GM23338 (cell line): Measurements from ENCODE around the gene PASK. TPM values are rescaled to one million over a fixed set of nuclear protein-coding genes. Genes with fewer than 3 reads are reported as not detected.

Experiments
- ATAC-seq: fragments of 200-7000 bp; cut with Tn5 transposase; 3 replicates; pipeline ENCODE4 v1.9.1; 2020
- DNase-seq: peaks from one replicate; pipeline ENCODE4 v3.0.0-alpha.2; 2015; ENCODE audit warnings: low spot score
- H2AFZ ChIP-seq: fragments of 200-600 bp; sonication (generic); 2 replicates; pipeline ENCODE4 v1.8.0; 2016; ENCODE audit warnings: antibody characterized with exemption, mild to moderate bottlenecking, moderate library complexity
- H3F3A ChIP-seq: fragments of 200-600 bp; sonication (generic); replicated peaks from 2 replicates; pipeline ENCODE4 v1.8.0; 2017; ENCODE audit warnings: antibody characterized with exemption, mixed run types, low read depth
- H3K27ac ChIP-seq: fragments of 200-600 bp; sonication (generic); 2 replicates; pipeline ENCODE4 v1.6.1; 2016; ENCODE audit warnings: low read depth
- H3K27me3 ChIP-seq: fragments of 200-600 bp; sonication (generic); 2 replicates; pipeline ENCODE4 v1.8.0; 2016; ENCODE audit warnings: mild to moderate bottlenecking, mixed run types, moderate library complexity; ENCODE audit not compliant: insufficient read depth
- H3K36me3 ChIP-seq: fragments of 200-600 bp; sonication (generic); 2 replicates; pipeline ENCODE4 v1.8.0; 2016; ENCODE audit warnings: mild to moderate bottlenecking; ENCODE audit not compliant: insufficient read depth
- H3K4me1 ChIP-seq: fragments of 200-600 bp; sonication (generic); 2 replicates; pipeline ENCODE4 v1.8.0; 2016; ENCODE audit warnings: mild to moderate bottlenecking, moderate library complexity; ENCODE audit not compliant: insufficient read depth
- H3K4me2 ChIP-seq: fragments of 200-600 bp; sonication (generic); 2 replicates; pipeline ENCODE4 v1.7.1; 2017; ENCODE audit warnings: mixed run types
- H3K4me3 ChIP-seq: fragments of 200-600 bp; sonication (generic); 2 replicates; pipeline ENCODE4 v1.6.1; 2016; ENCODE audit warnings: mixed run types
- H3K79me2 ChIP-seq: fragments of 200-600 bp; sonication (generic); replicated peaks from 2 replicates; pipeline ENCODE4 v1.8.0; 2017; ENCODE audit warnings: mild to moderate bottlenecking; ENCODE audit not compliant: insufficient read depth
- H3K9me2 ChIP-seq: fragments of 200-600 bp; sonication (generic); 2 replicates; pipeline ENCODE4 v1.8.0; 2017; ENCODE audit not compliant: insufficient read depth
- H4K20me1 ChIP-seq: fragments of 200-600 bp; sonication (generic); replicated peaks from 2 replicates; pipeline ENCODE4 v1.8.0; 2017; ENCODE audit warnings: mild to moderate bottlenecking; ENCODE audit not compliant: insufficient read depth
- H3K27ac Mint-ChIP-seq: 2 replicates; pipeline ENCODE4 v1.8.0; 2020; ENCODE audit warnings: inconsistent platforms, mild to moderate bottlenecking, moderate library complexity, mixed read lengths
- H3K27me3 Mint-ChIP-seq: 3 replicates; pipeline ENCODE4 v1.8.0; 2022; ENCODE audit warnings: low read depth, mild to moderate bottlenecking, moderate library complexity, mixed read lengths, inconsistent platforms; ENCODE audit not compliant: insufficient read depth, poor library complexity
- H3K36me3 Mint-ChIP-seq: 3 replicates; pipeline ENCODE4 v1.8.0; 2021; ENCODE audit warnings: low read depth, mild to moderate bottlenecking, inconsistent platforms, moderate library complexity, mixed read lengths
- H3K4me1 Mint-ChIP-seq: 3 replicates; pipeline ENCODE4 v1.8.0; 2020; ENCODE audit warnings: mild to moderate bottlenecking, inconsistent platforms, mixed read lengths
- H3K4me3 Mint-ChIP-seq: 3 replicates; pipeline ENCODE4 v1.8.0; 2021; ENCODE audit warnings: moderate library complexity, mild to moderate bottlenecking, inconsistent platforms, mixed read lengths
- H3K9me3 Mint-ChIP-seq: 3 replicates; pipeline ENCODE4 v1.8.0; 2020; ENCODE audit warnings: moderate library complexity, mild to moderate bottlenecking, inconsistent platforms, mixed read lengths
- CREB1 ChIP-seq: fragments of 250-450 bp; sonication (Bioruptor Pico); IDR thresholded peaks from 2 replicates; pipeline ENCODE4 v1.5.0; 2020; ENCODE audit warnings: low read depth, mild to moderate bottlenecking, moderate library complexity
- EZH2 ChIP-seq: fragments of 200-600 bp; sonication (generic); IDR thresholded peaks from one replicate; pipeline ENCODE4 v1.8.0; 2017; ENCODE audit warnings: antibody characterized with exemption, mild to moderate bottlenecking, low read depth; ENCODE audit not compliant: unreplicated experiment
- EZH2phosphoT487 ChIP-seq: fragments of 200-600 bp; sonication (generic); IDR thresholded peaks from one replicate; pipeline ENCODE4 v1.8.1; 2018; ENCODE audit warnings: antibody characterized with exemption; ENCODE audit not compliant: unreplicated experiment
- JUNB ChIP-seq: IDR thresholded peaks from one replicate; pipeline ENCODE4 v1.6.1; 2016; ENCODE audit warnings: antibody characterized with exemption; ENCODE audit not compliant: unreplicated experiment
- NANOG ChIP-seq: IDR thresholded peaks from 2 replicates; pipeline ENCODE4 v1.6.1; 2016; ENCODE audit warnings: antibody characterized with exemption, borderline replicate concordance
- POLR2AphosphoS5 ChIP-seq: IDR thresholded peaks from 2 replicates; pipeline ENCODE4 v1.6.1; 2016; ENCODE audit warnings: antibody characterized with exemption, low read depth
- STAT1 ChIP-seq: IDR thresholded peaks from one replicate; pipeline ENCODE4 v1.6.1; 2016; ENCODE audit warnings: antibody characterized with exemption; ENCODE audit not compliant: unreplicated experiment
- ZNF114 ChIP-seq: fragments of 250-450 bp; sonication (Bioruptor Pico); IDR thresholded peaks from 2 replicates; pipeline ENCODE4 v1.5.0; 2020; ENCODE audit warnings: mild to moderate bottlenecking, moderate library complexity
- ZNF331 ChIP-seq: fragments of 250-450 bp; sonication (Bioruptor Pico); IDR thresholded peaks from 2 replicates; pipeline ENCODE4 v1.5.0; 2020; ENCODE audit warnings: low read depth, mild to moderate bottlenecking, moderate library complexity
- polyA plus RNA-seq: library from polyadenylated mRNA; unstranded; fragments of >200 nt; fragmentation: Nextera tagmentation; extraction: Ambion mirVana; gene quantifications from 2 replicates; pipeline ENCODE4 v1.2.1, GENCODE V29; 2016
- total RNA-seq: library from RNA; depleted of rRNA; stranded (reverse); fragments of >200 nt; shearing (Covaris generic); gene quantifications from 2 replicates; pipeline ENCODE4 v1.2.3, GENCODE V29; 2014
- TF ChIP-seq, protein P1 (sequence below): IDR thresholded peaks from one replicate; pipeline ENCODE4 v1.6.1; 2018; ENCODE audit warnings: antibody characterized with exemption; ENCODE audit not compliant: unreplicated experiment
- TF ChIP-seq, protein P2 (sequence below): IDR thresholded peaks from 2 replicates; pipeline ENCODE4 v1.6.1; 2016; ENCODE audit warnings: antibody characterized with exemption
- TF ChIP-seq, protein P3 (sequence below), 2 experiments: fragments of 200-600 bp in 1 of 2; sonication (generic) in 1 of 2; conservative IDR thresholded peaks; 2 replicates each; pipeline versions ENCODE4 v1.5.1 to v1.6.1; 2016 to 2017; ENCODE audit warnings: antibody characterized with exemption in 2 of 2, low read depth in 2 of 2, mild to moderate bottlenecking in 2 of 2, moderate library complexity in 1 of 2

Gene PASK
- total and polyA plus RNA-seq, 2 experiments from 2014 or later: 12.5 to 38.4 TPM

DNA sequence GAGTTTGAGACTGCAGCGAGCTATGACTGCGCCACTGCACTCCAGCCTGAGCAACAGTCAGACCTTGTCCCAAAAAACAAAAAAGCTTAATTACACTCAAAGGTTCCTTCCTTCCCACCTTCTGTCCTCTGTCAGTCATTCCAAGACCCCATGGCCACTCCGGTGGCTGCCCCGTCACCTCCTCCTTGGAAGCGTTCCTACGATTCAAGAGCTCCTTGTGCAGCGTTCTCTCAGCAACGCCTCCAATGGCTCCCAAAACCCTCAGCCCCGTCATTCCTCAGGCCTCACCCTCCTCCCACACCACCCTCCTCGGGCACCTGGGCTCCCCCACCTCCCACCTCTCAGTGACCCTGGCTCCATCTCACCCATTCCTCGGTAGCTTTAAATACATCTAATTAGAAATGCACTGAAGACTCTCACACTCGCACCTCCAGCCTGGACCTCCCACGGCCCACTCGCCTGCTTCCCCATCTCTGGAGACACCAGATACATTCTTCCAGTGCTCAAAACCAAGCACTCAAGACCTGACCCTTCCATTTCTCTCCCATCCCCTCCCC, 8.0 kb downstream of the PASK start:
- DNase-seq (no peak), ATAC-seq (no peak)
- Histone ChIP-seq H3K4me1 (no peaks in the 10 kb centered on the region), H3K27ac (no peak overlapping the region), H3K27me3 (no peaks in the 10 kb centered on the region), H3K9me2 (no peaks in the 10 kb centered on the region), H3K4me2 (no peak overlapping the region), H4K20me1 (peaks cover 6% of the 10 kb centered on the region), H3K79me2 (peaks cover 37% of the 10 kb centered on the region), H3K36me3 (peaks cover 14% of the 10 kb centered on the region; the same call in 1 of the 2 replicates), H2AFZ (no peak overlapping the region), H3K4me3 (no peak overlapping the region), H3F3A (no peaks in the 10 kb centered on the region)
- Mint-ChIP-seq H3K36me3 (peaks cover 33% of the 10 kb centered on the region), H3K4me3 (no peak overlapping the region), H3K4me1 (no peaks in the 10 kb centered on the region), H3K9me3 (no peaks in the 10 kb centered on the region), H3K27me3 (peaks cover 2% of the 10 kb centered on the region), H3K27ac (no peak overlapping the region)
- TF ChIP-seq ZNF114 (CRISPR knock-in tag): no peak
- TF ChIP-seq NANOG: no peak
- no peak for TF ChIP-seq JUNB
- TF ChIP-seq ZNF331 (CRISPR knock-in tag): no peak
- TF ChIP-seq, protein P1, sequence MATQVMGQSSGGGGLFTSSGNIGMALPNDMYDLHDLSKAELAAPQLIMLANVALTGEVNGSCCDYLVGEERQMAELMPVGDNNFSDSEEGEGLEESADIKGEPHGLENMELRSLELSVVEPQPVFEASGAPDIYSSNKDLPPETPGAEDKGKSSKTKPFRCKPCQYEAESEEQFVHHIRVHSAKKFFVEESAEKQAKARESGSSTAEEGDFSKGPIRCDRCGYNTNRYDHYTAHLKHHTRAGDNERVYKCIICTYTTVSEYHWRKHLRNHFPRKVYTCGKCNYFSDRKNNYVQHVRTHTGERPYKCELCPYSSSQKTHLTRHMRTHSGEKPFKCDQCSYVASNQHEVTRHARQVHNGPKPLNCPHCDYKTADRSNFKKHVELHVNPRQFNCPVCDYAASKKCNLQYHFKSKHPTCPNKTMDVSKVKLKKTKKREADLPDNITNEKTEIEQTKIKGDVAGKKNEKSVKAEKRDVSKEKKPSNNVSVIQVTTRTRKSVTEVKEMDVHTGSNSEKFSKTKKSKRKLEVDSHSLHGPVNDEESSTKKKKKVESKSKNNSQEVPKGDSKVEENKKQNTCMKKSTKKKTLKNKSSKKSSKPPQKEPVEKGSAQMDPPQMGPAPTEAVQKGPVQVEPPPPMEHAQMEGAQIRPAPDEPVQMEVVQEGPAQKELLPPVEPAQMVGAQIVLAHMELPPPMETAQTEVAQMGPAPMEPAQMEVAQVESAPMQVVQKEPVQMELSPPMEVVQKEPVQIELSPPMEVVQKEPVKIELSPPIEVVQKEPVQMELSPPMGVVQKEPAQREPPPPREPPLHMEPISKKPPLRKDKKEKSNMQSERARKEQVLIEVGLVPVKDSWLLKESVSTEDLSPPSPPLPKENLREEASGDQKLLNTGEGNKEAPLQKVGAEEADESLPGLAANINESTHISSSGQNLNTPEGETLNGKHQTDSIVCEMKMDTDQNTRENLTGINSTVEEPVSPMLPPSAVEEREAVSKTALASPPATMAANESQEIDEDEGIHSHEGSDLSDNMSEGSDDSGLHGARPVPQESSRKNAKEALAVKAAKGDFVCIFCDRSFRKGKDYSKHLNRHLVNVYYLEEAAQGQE: no peak
- no peak for TF ChIP-seq STAT1
- no peak for TF ChIP-seq EZH2
- no peak for TF ChIP-seq POLR2AphosphoS5

DNA sequence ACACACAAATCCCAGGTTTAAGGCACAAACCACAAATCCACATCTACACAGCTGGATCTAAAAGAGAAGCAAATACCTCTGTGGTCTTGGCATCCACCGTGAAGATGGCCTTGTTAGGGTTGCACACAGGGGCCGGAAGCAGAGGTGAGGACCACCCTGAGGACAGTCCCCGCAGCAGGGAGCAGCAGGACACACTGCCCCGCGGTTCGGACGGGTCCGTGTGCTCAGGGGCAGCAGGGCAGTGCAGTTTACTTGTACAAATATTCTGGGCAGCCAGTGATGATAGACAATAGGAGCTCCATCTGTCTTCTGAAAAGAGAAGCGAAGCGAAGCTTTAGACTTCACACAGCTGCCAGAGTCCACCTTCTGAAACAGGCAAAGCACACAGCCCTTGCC, 8.8 kb downstream of the PASK start:
- TF ChIP-seq, protein P2, sequence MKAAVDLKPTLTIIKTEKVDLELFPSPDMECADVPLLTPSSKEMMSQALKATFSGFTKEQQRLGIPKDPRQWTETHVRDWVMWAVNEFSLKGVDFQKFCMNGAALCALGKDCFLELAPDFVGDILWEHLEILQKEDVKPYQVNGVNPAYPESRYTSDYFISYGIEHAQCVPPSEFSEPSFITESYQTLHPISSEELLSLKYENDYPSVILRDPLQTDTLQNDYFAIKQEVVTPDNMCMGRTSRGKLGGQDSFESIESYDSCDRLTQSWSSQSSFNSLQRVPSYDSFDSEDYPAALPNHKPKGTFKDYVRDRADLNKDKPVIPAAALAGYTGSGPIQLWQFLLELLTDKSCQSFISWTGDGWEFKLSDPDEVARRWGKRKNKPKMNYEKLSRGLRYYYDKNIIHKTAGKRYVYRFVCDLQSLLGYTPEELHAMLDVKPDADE: no peak
- TF ChIP-seq STAT1 (no peak), CREB1 (no peak), POLR2AphosphoS5 (no peak), JUNB (no peak), ZNF331 (CRISPR knock-in tag) (no peak), EZH2 (no peak), ZNF114 (CRISPR knock-in tag) (no peak), EZH2phosphoT487 (no peak), NANOG (no peak)
- TF ChIP-seq, protein P3, sequence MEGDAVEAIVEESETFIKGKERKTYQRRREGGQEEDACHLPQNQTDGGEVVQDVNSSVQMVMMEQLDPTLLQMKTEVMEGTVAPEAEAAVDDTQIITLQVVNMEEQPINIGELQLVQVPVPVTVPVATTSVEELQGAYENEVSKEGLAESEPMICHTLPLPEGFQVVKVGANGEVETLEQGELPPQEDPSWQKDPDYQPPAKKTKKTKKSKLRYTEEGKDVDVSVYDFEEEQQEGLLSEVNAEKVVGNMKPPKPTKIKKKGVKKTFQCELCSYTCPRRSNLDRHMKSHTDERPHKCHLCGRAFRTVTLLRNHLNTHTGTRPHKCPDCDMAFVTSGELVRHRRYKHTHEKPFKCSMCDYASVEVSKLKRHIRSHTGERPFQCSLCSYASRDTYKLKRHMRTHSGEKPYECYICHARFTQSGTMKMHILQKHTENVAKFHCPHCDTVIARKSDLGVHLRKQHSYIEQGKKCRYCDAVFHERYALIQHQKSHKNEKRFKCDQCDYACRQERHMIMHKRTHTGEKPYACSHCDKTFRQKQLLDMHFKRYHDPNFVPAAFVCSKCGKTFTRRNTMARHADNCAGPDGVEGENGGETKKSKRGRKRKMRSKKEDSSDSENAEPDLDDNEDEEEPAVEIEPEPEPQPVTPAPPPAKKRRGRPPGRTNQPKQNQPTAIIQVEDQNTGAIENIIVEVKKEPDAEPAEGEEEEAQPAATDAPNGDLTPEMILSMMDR (conservative IDR thresholded peaks at IDR 0.05; ENCODE audit: low read depth in 2 of 2): no peak
- TF ChIP-seq, protein P1: no peak

More for the DNA sequence above, 8.8 kb downstream of the PASK start:
- no peaks in the 10 kb centered on the region for H3K9me2 ChIP-seq
- H3K4me3 Mint-ChIP-seq: no peak overlapping the region; the same call in 2 of the 3 replicates
- H3K4me1 ChIP-seq: no peaks in the 10 kb centered on the region
- peaks cover 40% of the 10 kb centered on the region for H3K36me3 Mint-ChIP-seq
- H3K36me3 ChIP-seq: peaks cover 14% of the 10 kb centered on the region; the same call in 1 of the 2 replicates
- H3K4me3 ChIP-seq: no peak overlapping the region
- H3K79me2 ChIP-seq: peaks cover 29% of the 10 kb centered on the region
- H2AFZ ChIP-seq: no peak overlapping the region
- no peaks in the 10 kb centered on the region for H3K27me3 Mint-ChIP-seq
- ATAC-seq (no peak), DNase-seq (no peak)
- no peaks in the 10 kb centered on the region for H3K9me3 Mint-ChIP-seq
- peaks cover 2% of the 10 kb centered on the region for H4K20me1 ChIP-seq
- no peak overlapping the region for H3K27ac Mint-ChIP-seq
- H3F3A ChIP-seq: no peaks in the 10 kb centered on the region
- no peaks in the 10 kb centered on the region for H3K27me3 ChIP-seq
- H3K27ac ChIP-seq: no peak overlapping the region
- H3K4me1 Mint-ChIP-seq: no peaks in the 10 kb centered on the region
- H3K4me2 ChIP-seq: no peak overlapping the region
